ENCODE measurements around the gene SNX5. TPM values are rescaled to one million over a fixed set of nuclear protein-coding genes. Genes with fewer than 3 reads are reported as not detected.

SNX5 gene
- total RNA-seq, 1 donor from 2014 or later: 39.9 TPM

GRCh38 chr20:17901971-17902370 lies 66.6 kb downstream of the SNX5 start:
- DNase-seq (no peak), ATAC-seq (ENCODE audit: poor library complexity) (no peak)
- intact Hi-C loops (cut with DNase I): loop anchor here (10.0 kb wide), 1 partner anchor 367 kb away; the partner anchor contains the start of gene BFSP1

GRCh38 chr20:17898548-17898994 lies 70.0 kb downstream of the SNX5 start:
- ATAC-seq (ENCODE audit: poor library complexity): peak; percentile 80
- intact Hi-C loops (cut with DNase I): loop anchor here (2.0 kb wide), 1 partner anchor 218 kb away; no protein-coding TSS in a partner anchor
- DNase-seq: peak; percentile 70

DNA sequence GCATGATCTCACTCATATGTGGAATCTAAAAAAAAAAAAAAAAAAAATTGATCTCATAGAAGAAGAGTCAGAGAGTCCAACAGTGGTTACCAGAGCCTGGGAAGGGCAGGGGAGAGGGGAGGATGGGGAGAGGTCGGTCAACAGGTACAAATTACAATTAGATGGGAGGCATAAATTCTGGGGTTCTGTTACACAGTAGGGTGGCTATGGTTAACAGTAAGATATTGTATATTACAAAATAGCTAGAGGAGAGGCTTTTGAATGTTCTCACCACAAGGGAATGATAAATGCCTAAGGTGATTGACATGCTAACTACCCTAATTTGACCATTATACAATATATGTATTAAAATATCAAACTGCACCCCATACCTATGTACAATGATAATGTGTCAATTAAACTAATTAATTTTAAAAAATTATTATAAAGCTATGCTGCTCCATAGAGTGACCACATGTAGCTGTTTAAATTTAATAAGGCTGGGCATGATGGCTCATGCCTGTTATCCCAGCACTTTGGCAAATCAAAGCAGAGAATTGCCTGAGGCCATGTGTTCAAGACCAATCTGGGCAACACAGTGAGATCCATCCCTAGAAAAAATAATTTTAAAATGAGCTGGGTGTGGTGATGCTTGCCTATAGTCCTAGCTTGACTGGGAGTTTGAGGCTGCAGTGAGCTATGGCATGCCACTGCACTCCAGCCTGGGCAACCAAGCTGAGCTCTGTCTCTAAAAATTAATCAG lies 70.9 kb downstream of the SNX5 start:
- ATAC-seq (ENCODE audit: poor library complexity) (no peak), DNase-seq (no peak)
- intact Hi-C loops (cut with DNase I): loop anchor here (2.0 kb wide), 1 partner anchor 217 kb away; no protein-coding TSS in a partner anchor

GRCh38 chr20:17896771-17897369 lies 71.7 kb downstream of the SNX5 start:
- no peak for DNase-seq
- intact Hi-C loops (cut with DNase I): no loop called here
- ATAC-seq (ENCODE audit: poor library complexity): no peak

- no peak for DNase-seq
- peak; percentile 19 for ATAC-seq (ENCODE audit: poor library complexity)
- intact Hi-C loops (cut with DNase I): no loop called here
Measured at GRCh38 chr20:17896193-17896723, 72.3 kb downstream of the SNX5 start.

DNA sequence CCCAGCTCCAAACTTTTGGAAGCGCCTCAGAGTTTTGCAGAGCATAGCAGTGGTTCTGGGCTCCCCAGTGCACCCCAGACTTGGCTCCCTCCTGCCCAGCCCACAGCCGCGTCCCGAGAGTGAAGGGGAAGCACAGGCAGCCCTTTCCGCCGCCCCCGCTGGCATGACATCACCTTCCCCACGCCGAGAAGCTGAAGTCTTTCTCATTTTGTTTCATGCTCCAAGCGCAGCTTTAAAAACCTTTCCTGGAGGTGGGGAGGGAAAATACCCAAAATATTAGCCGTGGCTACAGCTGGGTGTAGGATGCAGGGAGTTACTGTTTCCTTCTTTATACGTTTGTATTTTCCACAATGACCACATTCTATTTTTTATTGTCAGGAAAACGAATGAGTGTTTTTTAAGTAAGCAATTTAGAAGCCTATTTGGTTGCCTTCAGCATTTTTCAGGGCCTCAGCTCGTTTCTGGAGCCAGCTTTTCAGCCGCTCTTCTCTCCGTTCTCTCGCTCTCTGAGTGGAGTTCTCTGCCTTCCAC lies 72.9 kb downstream of the SNX5 start:
- peak; percentile 79 for DNase-seq
- peak; percentile 66 for ATAC-seq (ENCODE audit: poor library complexity)
- intact Hi-C loops (cut with DNase I): no loop called here

GRCh38 chr20:17893445-17893844 lies 75.1 kb downstream of the SNX5 start:
- intact Hi-C loops (cut with DNase I): no loop called here
- DNase-seq (no peak), ATAC-seq (ENCODE audit: poor library complexity) (no peak)

DNA sequence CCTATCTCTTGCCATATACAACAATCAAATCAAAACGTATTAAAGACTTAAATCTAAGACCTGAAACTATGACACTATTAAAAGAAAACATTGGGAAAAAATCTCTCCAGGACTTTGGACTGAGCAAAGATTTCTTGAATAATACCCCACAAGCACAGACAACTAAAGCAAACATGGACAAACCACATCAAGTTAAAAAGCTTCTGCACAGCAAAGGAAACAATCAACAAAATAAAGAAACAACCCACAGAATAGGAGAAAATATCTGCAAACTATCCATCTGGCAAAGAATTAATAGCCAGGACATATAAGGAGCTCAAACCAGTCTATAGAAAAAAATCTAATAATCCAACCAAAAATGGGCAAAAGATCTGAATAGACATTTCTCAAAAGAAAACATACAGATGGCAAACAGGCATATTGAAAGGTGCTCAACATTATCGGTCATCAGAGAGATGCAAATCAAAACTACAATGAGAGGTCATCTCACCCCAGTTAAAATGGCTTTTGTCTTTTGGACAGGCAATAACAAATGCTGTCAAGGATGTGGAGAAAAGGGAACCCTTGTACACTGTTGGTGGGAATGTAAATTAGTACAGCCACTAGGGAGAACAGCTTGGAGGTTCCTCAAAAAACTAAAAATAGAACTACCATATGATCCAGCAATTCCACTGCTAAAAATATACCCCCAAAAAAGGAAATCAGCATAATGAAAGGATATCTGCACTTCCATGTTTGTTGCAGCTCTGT lies 76.2 kb downstream of the SNX5 start:
- DNase-seq (no peak), ATAC-seq (ENCODE audit: poor library complexity) (peak; percentile 36)
- intact Hi-C loops (cut with DNase I): no loop called here

Other genes starting within 250 kb of the SNX5 start
- 14.2 TPM for gene MGME1, start 224 bp upstream of the SNX5 start, total RNA-seq
- not detected for gene OVOL2, start 89.1 kb upstream of the SNX5 start, total RNA-seq
- gene KAT14, start 169.1 kb upstream of the SNX5 start, total RNA-seq: 11.6 TPM
- gene PET117, start 169.1 kb upstream of the SNX5 start, total RNA-seq: 12.0 TPM

Measured in Right ventricle myocardium superior (tissue), 1 donor.